CD4-positive, alpha-beta T cell treated with Interleukin-2 at 100 ng/mL for 4 hours (primary cell): ENCODE measurements around the gene RNF217.
"Not testable (repeated sequence)": the region's sequence is repeated elsewhere in the genome, so short reads cannot be mapped to it uniquely, and the experiment has no call there.

ENCODE experiments used
- DNase-seq: peaks from one replicate; pipeline ENCODE4 v3.0.0-alpha.2; 2020; ENCODE audit warnings: low spot score

Gene RNF217

GRCh38 chr6:125058546-125058945, 96.3 kb downstream of the RNF217 start:
- DNase-seq, result no peak

DNA sequence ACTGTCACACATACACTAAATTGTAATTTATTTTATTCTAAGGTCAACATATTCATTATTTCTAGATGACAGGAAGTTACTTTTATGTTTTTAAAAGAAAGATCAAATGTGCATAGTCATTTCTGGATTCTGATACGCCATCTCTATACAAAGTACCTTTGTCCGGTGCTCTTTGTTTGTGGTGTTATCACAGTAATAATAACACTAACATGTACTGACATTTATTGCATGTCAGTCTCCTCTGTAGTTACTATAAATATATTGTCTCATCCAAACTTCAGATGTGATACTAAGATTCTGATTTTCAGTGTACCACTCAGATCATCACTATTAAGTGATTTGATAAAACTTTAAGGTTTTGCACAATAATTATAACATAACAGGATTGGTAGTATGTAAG, 101.1 kb downstream of the RNF217 start:
- no peak for DNase-seq

- no peak for DNase-seq
These were observed 103.9 kb downstream of the RNF217 start for GRCh38 chr6:125066140-125066539.

- peak; percentile 19 for DNase-seq
These were observed 104.7 kb downstream of the RNF217 start for GRCh38 chr6:125066964-125067363.

GRCh38 chr6:125067552-125067951, 105.3 kb downstream of the RNF217 start:
- DNase-seq, result no peak

DNA sequence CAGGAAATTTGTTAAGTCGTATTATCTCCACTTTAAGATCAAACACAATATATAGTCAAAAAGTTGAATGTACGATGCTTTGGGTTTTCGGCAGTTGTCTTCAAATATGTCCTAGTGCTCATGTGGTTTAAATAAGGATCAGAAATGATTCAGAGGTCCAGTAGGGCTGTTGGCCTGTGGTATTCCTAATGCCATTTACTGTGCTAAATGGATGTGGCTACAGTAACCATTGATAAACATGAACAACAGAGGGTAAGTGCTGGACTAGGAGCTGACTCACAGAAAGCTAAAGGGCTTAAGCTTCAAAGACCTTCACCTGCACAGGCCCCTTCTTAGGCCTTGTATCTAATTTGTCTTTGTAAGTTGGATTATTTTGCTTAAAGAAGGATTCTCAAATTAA, 110.8 kb downstream of the RNF217 start:
- no peak for DNase-seq

- DNase-seq, result no peak
These were observed 111.9 kb downstream of the RNF217 start for GRCh38 chr6:125074120-125074519.

GRCh38 chr6:125075073-125075472, 112.8 kb downstream of the RNF217 start:
- DNase-seq, result not testable (repeated sequence)

DNA sequence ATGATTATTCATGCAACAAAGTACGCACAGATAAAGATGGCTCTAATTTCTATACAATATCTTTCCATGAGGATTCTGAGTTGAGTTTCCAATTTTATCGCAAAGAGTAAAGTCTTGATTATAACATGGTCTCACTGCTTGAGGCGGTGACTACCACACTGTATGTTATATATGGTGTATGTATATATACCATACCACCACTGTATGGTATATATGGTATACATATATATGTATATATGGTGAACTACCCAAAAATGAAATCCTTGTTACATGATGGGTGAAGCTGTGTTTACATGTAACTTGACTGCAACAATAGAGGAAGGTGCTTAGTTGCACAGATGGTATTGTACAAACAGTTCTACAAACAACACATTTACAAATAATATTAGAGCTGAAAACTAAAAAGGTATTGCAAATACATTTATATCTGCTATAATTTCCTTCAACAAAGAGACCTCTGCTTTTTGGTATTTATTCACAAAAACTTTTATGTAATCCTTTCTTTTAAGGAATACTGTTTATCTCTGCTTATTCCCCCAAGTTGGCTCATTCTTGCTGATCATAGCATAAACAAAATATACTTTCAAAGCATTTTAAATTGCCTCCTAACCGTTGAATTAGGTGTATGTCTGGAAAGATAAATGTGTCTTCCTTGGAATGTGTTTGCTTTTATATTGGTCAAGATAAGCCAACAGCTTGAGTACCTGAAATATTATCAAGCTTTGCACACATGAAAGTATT, 113.7 kb downstream of the RNF217 start:
- no peak for DNase-seq

DNA sequence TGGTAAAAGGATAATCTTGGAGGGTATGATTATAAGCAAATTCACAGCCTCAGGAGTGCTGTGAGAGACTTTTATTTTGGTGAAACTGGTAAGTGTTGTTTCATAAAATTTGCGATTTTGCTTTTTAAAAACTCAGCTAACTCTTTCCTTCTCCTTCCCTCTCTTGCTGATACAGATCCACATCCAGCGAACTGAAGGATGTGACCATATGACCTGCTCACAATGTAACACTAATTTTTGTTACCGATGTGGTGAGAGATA, 114.2 kb downstream of the RNF217 start:
- no peak for DNase-seq

DNA sequence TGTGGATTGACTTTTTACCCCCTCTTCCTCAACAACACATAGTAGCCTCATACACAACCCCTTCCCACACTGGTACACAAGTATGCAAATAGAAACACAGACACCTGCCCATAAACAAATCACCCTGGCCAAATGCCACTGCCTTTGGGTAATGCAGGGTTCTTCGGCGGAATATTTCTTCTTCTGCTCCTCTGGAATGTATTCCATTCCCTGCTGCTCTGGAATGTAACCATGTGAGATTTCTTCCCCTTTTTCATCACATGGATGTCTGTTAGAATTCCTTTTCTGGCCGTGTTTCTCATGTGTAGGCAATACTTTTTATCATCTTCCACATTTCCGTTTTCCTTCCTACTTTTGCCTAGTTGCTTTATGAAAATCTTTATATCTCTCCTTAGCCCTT, 115.2 kb downstream of the RNF217 start:
- DNase-seq, result no peak

GRCh38 chr6:125078602-125079321, 116.5 kb downstream of the RNF217 start:
- DNase-seq, result no peak

DNA sequence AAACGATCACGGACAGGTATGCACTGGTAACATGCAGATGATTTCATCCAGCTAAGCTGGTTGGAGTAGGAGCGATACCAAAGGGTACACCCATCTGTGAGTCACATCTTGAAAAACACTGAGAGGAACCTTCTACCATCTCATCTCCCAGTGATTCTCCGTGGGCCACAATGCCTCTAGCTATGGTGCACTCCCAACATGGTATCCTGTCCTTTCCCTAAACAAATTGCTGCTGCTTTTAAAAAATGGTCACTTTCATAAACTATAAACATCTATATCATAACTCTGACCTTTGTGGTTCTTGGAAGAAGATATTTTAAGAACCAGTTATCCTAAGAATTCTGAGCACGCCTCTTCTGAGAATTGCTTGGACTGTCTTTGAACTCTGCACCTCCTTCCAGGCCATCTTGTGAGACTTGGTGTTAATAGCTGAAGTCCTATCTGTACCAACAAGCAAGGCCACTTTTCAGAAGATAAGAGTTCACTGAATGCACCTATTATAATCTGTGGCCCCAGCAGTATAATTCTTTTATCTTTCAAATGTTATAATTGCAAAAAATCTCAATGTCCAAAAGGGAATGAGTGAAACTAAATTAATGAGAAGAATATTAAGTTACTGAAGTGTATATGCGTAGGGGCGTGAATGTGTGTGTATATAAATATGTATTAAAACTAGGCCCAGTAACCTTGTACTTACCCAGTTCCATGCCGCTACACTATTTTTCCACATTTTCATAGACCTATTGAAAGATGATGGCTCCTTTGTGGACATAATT, 120.9 kb downstream of the RNF217 start:
- no peak for DNase-seq

- DNase-seq, result no peak
These were observed 121.4 kb downstream of the RNF217 start for GRCh38 chr6:125083684-125083990.

- no peak for DNase-seq
These were observed 124.5 kb downstream of the RNF217 start for GRCh38 chr6:125086716-125087115.

DNA sequence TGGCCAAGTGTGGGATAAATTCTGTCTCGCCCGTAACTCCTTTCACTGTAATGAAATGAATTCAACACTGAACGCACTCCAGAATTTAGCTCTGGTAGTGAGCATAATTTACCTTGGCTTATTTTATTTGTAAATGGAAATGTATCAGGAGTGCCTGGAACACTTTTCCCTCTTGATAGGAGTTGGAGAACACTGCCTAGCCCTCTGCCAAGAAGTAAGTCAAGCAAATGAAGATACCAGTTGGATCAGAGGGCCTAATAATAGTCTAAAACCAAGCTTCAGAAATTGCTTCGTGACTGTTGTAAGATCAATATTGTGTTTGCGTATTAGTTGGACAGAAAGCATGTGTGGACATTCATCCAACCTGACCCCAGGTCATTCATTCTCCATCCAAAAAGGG, 126.7 kb downstream of the RNF217 start:
- no peak for DNase-seq

DNA sequence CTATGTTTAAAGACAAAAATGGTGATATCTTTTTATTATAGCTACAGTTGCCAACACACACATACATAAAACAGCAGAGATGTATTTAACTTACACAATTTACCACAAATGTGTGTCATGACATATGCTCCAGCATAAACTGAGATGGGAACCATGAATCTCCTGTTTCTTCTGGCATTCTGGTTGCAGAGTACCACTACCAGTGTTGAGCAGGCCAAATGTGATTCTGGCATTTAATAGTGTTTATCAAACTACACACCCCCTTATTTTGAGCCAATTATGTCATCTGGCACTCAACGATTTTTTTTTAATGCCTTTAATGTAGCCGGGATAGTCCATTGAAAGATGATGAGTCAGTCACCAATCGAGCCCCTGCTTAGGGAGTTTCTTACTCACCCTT, 132.3 kb downstream of the RNF217 start:
- DNase-seq, result no peak

GRCh38 chr6:125095580-125096301, 133.5 kb downstream of the RNF217 start:
- no peak for DNase-seq

- DNase-seq, result no peak
These were observed 134.9 kb downstream of the RNF217 start for GRCh38 chr6:125097186-125097585.

DNA sequence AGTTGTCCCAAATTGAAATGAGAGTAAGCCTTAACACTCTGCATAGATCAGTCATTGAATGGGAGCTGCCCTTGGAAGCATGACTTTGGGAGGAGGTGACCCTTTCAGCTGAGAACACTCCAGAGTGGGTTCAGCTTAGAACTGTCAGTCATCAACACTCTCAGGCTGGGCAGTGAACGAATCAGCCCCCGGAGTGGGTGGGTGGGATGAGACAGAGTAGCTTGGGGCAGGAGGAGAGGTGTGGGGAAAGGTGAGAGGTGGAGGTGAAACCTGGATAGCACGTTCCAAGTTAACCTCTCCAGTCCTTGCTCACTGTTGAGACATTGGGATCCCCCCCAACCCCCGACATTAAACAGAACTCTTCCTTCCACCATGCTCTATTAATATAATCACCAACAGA, 136.0 kb downstream of the RNF217 start:
- no peak for DNase-seq

GRCh38 chr6:125099211-125100073, 137.2 kb downstream of the RNF217 start:
- DNase-seq, result peak; percentile 6
